HFFc6 (cell line): Measurements from ENCODE around the gene CEP19. TPM values are rescaled to one million over a fixed set of nuclear protein-coding genes. Genes with fewer than 3 reads are reported as not detected.
A peak's percentile ranks its signal among the peaks of the same experiment; 100 is the strongest.

Experiments
- DNase-seq: peaks from one replicate; pipeline ENCODE4 v3.0.0-alpha.2; 2018
- H3K27ac Mint-ChIP-seq: 2 replicates; pipeline ENCODE4 v1.8.0; 2020; ENCODE audit warnings: mild to moderate bottlenecking, mixed read lengths
- H3K27me3 Mint-ChIP-seq: 2 replicates; pipeline ENCODE4 v1.8.0; 2021; ENCODE audit warnings: mild to moderate bottlenecking, moderate library complexity, mixed read lengths; ENCODE audit not compliant: insufficient read depth
- H3K36me3 Mint-ChIP-seq: 2 replicates; pipeline ENCODE4 v1.8.0; 2021; ENCODE audit warnings: low read depth, mixed read lengths
- H3K4me1 Mint-ChIP-seq: 2 replicates; pipeline ENCODE4 v1.8.0; 2020; ENCODE audit warnings: low read depth, mixed read lengths
- H3K4me3 Mint-ChIP-seq: 2 replicates; pipeline ENCODE4 v1.8.0; 2020; ENCODE audit warnings: mild to moderate bottlenecking, moderate library complexity, mixed read lengths
- H3K9me3 Mint-ChIP-seq: 2 replicates; pipeline ENCODE4 v1.8.0; 2020; ENCODE audit warnings: mild to moderate bottlenecking, mixed read lengths
- long read RNA-seq: library from polyadenylated mRNA; unstranded; transcript quantifications from one replicate; pipeline ENCODE4 v2.0.0, GENCODE V29; 2019
- total RNA-seq, 6 experiments: library from RNA; stranded (reverse); fragmentation: NEBNext Ultra II Directional; extraction: Animal tissue kit (Norgen Biotek cat#: 25700); gene quantifications; 2 replicates in 1 of 6; 3 replicates in 5 of 6; pipeline ENCODE4 v1.2.3, GENCODE V29; 2021
- TF ChIP-seq, protein P1 (sequence below): fragments of 200-600 bp; sonication (generic); IDR thresholded peaks from 2 replicates; pipeline ENCODE4 v1.5.0; 2021; ENCODE audit warnings: antibody characterized with exemption, mild to moderate bottlenecking

Gene CEP19, protein sequence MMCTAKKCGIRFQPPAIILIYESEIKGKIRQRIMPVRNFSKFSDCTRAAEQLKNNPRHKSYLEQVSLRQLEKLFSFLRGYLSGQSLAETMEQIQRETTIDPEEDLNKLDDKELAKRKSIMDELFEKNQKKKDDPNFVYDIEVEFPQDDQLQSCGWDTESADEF
- 1 to 10 TPM; 1.9 to 2.6 (median 2.1) TPM for total RNA-seq
- long read RNA-seq, partial matches to known transcripts, result 1 of 5 reads
- long read RNA-seq, other reads (novel, unspliced or antisense), result 2 of 5 reads

DNA sequence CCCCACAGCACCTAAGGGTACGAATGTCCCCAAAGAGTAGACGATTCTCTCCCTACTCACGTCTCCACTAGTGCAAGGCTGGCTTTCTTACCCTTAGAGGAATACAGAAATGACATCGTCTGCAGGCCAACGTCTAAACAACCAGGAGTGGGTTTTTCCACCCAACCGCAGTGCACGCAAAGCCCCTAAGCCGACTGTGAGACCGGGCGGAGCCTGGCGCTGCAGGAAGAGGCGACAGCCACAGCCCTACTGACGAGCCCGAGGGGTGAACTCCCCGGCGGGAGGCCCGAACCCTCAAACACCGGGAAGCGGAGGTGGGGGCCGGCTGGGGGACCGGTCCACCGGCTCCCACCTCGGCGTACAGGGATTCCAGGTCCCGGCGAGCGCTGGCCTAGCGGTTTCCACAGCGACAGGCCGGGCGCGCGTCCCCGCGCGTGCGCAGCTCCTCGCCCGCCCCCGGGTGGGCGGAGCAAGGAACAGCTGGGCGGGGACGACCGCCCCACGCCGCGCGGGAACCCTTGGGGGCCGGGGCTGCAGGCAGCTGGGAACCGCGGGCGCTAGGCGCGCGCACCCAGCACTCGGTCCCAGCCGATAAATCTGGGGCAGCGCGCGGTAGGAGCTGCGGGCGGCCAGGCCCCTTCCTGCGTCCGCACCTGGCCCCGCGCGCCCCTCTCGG, at the start of gene CEP19, which contains the start of gene PIGX:
Gene CEP19 (minus strand): TSS at position 413 of the 676 bp plus-strand sequence. CDS start 3,593 bp downstream, outside the sequence.
Gene PIGX (plus strand): TSS at position 540 of the 676 bp plus-strand sequence.
- peak; percentile 71 for DNase-seq

DNA sequence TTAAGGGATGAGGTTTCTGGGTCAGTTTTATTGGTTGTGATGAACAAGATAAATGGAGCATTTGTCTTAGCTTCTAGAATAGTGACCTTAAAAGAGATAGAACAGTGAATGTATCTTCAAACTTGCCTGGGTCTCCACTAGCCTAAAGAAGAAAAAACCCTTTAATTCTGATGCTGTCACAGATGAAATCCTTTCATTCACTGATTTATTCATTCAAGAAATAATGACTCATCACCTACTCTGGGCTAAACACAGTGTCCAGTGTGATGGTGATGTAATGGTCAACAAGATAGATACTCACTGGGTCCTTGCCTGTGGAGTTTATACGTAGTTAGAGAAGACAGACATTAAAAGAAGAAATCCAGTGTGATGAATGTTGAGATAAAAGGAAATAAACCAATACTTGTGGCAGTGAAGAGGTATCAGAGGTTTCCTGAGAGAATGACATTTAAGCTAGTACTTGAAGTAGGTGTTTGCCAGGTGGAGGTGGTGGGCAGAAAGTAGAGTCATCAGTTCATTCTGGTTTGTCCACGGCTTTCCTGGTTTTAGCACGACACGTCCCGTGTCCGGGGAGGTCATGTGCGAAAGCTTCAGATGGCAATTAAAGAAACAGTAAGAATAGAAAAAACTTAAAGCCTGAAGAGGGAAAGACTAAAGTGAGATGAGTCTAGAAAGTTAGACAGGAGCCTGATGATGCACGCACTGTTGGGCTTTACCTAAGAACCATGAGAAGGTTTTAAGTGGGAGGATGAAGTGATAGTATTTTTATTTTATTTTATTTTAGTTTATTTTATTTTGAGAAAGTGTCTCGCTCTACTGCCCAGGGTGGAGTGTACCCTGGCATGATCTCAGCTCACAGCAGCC, 46.1 kb upstream of the CEP19 start:
- no peaks in the 10 kb centered on the region; the same call in 1 of the 2 replicates for H3K27me3 Mint-ChIP-seq
- H3K36me3 Mint-ChIP-seq, result peaks cover 44% of the 10 kb centered on the region
- DNase-seq, result peak; percentile 52
- H3K9me3 Mint-ChIP-seq, result peaks cover 19% of the 10 kb centered on the region
- TF ChIP-seq, protein P1, sequence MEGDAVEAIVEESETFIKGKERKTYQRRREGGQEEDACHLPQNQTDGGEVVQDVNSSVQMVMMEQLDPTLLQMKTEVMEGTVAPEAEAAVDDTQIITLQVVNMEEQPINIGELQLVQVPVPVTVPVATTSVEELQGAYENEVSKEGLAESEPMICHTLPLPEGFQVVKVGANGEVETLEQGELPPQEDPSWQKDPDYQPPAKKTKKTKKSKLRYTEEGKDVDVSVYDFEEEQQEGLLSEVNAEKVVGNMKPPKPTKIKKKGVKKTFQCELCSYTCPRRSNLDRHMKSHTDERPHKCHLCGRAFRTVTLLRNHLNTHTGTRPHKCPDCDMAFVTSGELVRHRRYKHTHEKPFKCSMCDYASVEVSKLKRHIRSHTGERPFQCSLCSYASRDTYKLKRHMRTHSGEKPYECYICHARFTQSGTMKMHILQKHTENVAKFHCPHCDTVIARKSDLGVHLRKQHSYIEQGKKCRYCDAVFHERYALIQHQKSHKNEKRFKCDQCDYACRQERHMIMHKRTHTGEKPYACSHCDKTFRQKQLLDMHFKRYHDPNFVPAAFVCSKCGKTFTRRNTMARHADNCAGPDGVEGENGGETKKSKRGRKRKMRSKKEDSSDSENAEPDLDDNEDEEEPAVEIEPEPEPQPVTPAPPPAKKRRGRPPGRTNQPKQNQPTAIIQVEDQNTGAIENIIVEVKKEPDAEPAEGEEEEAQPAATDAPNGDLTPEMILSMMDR, result no peak
- H3K4me3 Mint-ChIP-seq, result no peak overlapping the region
- peaks cover 24% of the 10 kb centered on the region for H3K4me1 Mint-ChIP-seq
- peak overlapping the region; percentile 6; the same call in 1 of the 2 replicates for H3K27ac Mint-ChIP-seq

More for the DNA sequence above, at the start of gene CEP19, which contains the start of gene PIGX:
- Mint-ChIP-seq H3K4me3 (peak within 1 kb of the TSS; percentile 93), H3K36me3 (no peaks in the 10 kb centered on the region), H3K27me3 (peaks cover 2% of the 10 kb centered on the region; the same call in 1 of the 2 replicates), H3K27ac (peak within 1 kb of the TSS; percentile 93), H3K4me1 (peaks cover 26% of the 10 kb centered on the region), H3K9me3 (no peaks in the 10 kb centered on the region)
- TF ChIP-seq, protein P1, result peak; percentile 54

DNA sequence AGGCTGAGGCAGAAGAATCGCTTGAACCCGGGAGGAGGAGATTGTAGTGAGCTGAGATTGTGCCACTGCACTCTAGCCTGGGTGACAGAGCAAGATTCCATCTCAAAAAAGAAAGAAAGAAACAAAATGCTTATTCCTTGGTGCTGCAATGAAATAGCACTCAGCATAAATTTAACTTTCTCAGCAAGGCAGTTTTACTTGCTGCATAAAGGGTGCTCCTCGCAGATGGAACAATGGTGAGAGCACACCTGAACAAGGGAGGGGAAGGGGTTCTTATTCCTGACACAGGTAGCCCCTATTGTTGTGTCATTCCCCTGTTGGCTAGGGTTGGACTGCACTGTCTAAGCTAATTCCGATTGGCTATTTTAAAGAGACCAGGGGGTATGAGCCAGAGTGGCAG, 44.7 kb upstream of the CEP19 start:
- DNase-seq, result no peak
- TF ChIP-seq, protein P1, result no peak
- Mint-ChIP-seq H3K4me3 (no peak overlapping the region), H3K36me3 (peaks cover 39% of the 10 kb centered on the region), H3K27me3 (no peaks in the 10 kb centered on the region; the same call in 1 of the 2 replicates), H3K4me1 (peaks cover 24% of the 10 kb centered on the region), H3K27ac (no peak overlapping the region), H3K9me3 (peaks cover 19% of the 10 kb centered on the region)

DNA sequence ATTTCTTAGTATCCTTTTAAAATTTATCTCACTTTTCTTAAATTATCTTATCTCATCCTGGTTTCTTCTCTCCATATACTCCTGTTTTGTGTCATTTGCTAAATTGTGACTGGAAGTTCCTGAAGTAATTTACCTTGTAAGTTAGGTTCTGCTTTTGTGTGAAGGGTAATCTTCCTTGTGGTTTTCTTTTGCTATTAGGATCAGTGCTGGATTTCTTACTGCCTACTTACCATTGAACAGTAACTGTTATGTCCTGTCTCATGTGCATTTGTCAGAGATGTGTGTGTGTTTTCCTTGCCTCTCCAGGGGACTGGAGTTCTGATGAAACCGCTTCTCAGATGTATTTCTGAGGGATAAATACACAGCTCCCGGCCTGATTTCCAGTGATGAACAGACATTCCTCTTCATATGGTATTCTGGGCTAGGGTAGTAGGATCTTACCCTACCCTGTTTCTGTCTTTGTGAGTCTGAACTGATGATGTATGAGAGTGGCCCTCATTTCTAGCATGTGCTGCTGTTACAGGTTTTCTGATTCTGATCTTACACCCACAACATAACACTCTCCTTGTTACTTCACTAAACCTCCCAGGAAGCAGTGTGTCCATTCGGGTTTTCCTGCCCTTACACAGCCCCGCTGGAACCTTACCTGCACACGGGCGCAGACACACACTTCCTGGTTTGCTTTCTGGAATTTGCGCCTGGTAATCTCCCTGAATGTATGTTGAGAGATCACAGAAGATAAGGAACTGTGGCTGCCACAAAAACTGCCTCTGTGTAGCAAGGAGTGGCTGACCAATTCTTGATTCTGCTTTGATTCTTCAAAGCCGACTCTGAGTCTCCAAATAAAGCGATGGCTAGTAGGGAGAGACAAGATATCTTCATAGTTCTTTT, 42.3 kb upstream of the CEP19 start:
- H3K9me3 Mint-ChIP-seq, result peaks cover 19% of the 10 kb centered on the region
- no peaks in the 10 kb centered on the region; the same call in 1 of the 2 replicates for H3K27me3 Mint-ChIP-seq
- DNase-seq, result no peak
- TF ChIP-seq, protein P1, result no peak
- no peak overlapping the region for H3K4me3 Mint-ChIP-seq
- peaks cover 37% of the 10 kb centered on the region for H3K36me3 Mint-ChIP-seq
- peaks cover 24% of the 10 kb centered on the region for H3K4me1 Mint-ChIP-seq
- H3K27ac Mint-ChIP-seq, result no peak overlapping the region
